Osteocyte (in vitro differentiated cells): ENCODE data around the gene ZFYVE21. TPM values are rescaled to one million over a fixed set of nuclear protein-coding genes. Genes with fewer than 3 reads are reported as not detected.

ENCODE experiments used
- DNase-seq: peaks from one replicate; pipeline ENCODE4 v3.0.0; 2021; ENCODE audit warnings: mixed read lengths; ENCODE audit not compliant: unreplicated experiment; ENCODE audit errors: extremely low spot score
- H3K27ac Mint-ChIP-seq: one replicate; pipeline ENCODE4 v1.8.0; 2021; ENCODE audit warnings: mild to moderate bottlenecking, mixed read lengths; ENCODE audit not compliant: unreplicated experiment
- H3K27me3 Mint-ChIP-seq: one replicate; pipeline ENCODE4 v1.8.0; 2021; ENCODE audit warnings: mixed read lengths; ENCODE audit not compliant: unreplicated experiment
- H3K36me3 Mint-ChIP-seq: one replicate; pipeline ENCODE4 v1.8.0; 2021; ENCODE audit warnings: mixed read lengths; ENCODE audit not compliant: unreplicated experiment
- H3K4me1 Mint-ChIP-seq: one replicate; pipeline ENCODE4 v1.8.0; 2021; ENCODE audit warnings: mixed read lengths; ENCODE audit not compliant: unreplicated experiment
- H3K4me3 Mint-ChIP-seq: one replicate; pipeline ENCODE4 v1.8.0; 2021; ENCODE audit warnings: mild to moderate bottlenecking, moderate library complexity, mixed read lengths; ENCODE audit not compliant: unreplicated experiment
- H3K9me3 Mint-ChIP-seq: one replicate; pipeline ENCODE4 v1.8.0; 2021; ENCODE audit warnings: mixed read lengths; ENCODE audit not compliant: unreplicated experiment
- total RNA-seq: library from RNA; stranded (reverse); gene quantifications from 2 replicates; pipeline ENCODE4 v1.2.1, GENCODE V29; 2021
- TF ChIP-seq, protein P1 (sequence below): fragments of 200-600 bp; sonication (generic); IDR thresholded peaks from 2 replicates; pipeline ENCODE4 v1.5.0; 2021; ENCODE audit warnings: antibody characterized with exemption, mild to moderate bottlenecking, moderate library complexity

The ZFYVE21 gene
- total RNA-seq, 1 donor from 2014 or later = 52.9 TPM

GRCh38 chr14:103746701-103747100 lies 31.1 kb downstream of the ZFYVE21 start:
- no peaks in the 10 kb centered on the region for H3K27me3 Mint-ChIP-seq
- H3K36me3 Mint-ChIP-seq = no peaks in the 10 kb centered on the region
- H3K9me3 Mint-ChIP-seq = no peaks in the 10 kb centered on the region
- TF ChIP-seq, protein P1, sequence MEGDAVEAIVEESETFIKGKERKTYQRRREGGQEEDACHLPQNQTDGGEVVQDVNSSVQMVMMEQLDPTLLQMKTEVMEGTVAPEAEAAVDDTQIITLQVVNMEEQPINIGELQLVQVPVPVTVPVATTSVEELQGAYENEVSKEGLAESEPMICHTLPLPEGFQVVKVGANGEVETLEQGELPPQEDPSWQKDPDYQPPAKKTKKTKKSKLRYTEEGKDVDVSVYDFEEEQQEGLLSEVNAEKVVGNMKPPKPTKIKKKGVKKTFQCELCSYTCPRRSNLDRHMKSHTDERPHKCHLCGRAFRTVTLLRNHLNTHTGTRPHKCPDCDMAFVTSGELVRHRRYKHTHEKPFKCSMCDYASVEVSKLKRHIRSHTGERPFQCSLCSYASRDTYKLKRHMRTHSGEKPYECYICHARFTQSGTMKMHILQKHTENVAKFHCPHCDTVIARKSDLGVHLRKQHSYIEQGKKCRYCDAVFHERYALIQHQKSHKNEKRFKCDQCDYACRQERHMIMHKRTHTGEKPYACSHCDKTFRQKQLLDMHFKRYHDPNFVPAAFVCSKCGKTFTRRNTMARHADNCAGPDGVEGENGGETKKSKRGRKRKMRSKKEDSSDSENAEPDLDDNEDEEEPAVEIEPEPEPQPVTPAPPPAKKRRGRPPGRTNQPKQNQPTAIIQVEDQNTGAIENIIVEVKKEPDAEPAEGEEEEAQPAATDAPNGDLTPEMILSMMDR = no peak
- no peak overlapping the region for H3K4me3 Mint-ChIP-seq
- no peak for DNase-seq
- H3K27ac Mint-ChIP-seq = no peak overlapping the region
- peaks cover under 1% of the 10 kb centered on the region for H3K4me1 Mint-ChIP-seq

DNA sequence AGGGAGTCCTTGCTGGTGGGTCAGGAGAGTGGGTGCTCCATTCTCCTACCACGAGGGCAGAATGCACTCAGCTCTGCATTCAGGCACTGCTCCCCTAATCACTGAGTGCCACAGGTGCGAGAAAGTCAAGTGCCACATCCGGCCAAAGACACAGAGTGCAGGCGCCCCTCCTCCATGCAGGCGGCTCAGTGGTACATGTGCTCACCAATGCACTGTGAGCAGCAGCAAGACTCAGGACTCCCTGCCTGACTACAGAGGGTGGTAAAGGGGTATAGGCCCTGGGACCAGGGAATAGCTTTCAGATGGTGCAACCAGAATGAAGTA lies 32.9 kb downstream of the ZFYVE21 start:
- TF ChIP-seq, protein P1 = no peak
- Mint-ChIP-seq H3K4me1 (no peaks in the 10 kb centered on the region), H3K36me3 (no peaks in the 10 kb centered on the region), H3K4me3 (no peak overlapping the region), H3K27ac (no peak overlapping the region), H3K9me3 (no peaks in the 10 kb centered on the region), H3K27me3 (no peaks in the 10 kb centered on the region)
- no peak for DNase-seq

DNA sequence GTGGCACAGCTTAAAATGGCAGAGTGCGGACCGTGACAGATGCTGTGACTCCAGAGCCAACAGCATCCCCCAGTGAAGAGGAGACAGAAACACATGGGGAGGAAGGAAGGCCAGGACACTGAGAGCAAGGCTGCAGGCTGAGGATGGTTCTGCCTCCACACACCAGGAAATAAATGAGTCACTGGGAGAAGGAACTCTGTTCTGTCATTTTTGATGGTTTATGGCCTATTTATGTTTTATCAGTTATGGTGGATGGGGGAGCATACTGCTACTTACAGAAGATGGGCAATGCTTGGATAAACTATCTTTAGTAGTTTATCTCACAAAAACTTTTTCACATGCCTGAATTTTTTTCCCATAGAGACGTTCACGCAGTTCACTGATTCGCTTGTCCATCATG lies 33.8 kb downstream of the ZFYVE21 start:
- Mint-ChIP-seq H3K27me3 (no peaks in the 10 kb centered on the region), H3K27ac (no peak overlapping the region), H3K4me1 (no peaks in the 10 kb centered on the region), H3K9me3 (no peaks in the 10 kb centered on the region), H3K36me3 (no peaks in the 10 kb centered on the region), H3K4me3 (no peak overlapping the region)
- TF ChIP-seq, protein P1 = no peak
- DNase-seq = no peak

DNA sequence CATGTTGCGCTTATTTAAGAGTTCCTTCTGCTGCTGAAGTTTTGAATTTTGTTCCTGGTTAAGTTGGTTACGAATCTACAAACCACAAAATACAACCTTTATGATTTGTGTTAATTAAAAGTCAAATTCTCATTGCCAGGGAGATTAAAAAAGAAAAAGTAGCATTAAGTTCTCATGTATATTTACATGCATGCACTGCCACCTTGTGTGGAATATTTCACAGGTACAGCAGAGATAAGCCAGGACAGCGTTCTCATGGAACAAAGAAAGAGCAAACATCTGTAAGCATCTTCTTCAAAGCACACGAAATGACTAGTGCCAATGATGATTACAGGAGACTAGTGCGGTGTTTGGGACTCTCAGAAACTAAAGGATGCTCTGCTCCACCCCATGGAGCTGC lies 34.2 kb downstream of the ZFYVE21 start:
- no peak overlapping the region for H3K27ac Mint-ChIP-seq
- no peaks in the 10 kb centered on the region for H3K27me3 Mint-ChIP-seq
- no peaks in the 10 kb centered on the region for H3K9me3 Mint-ChIP-seq
- no peaks in the 10 kb centered on the region for H3K36me3 Mint-ChIP-seq
- peak; percentile 7 for DNase-seq
- TF ChIP-seq, protein P1 = no peak
- H3K4me3 Mint-ChIP-seq = no peak overlapping the region
- H3K4me1 Mint-ChIP-seq = no peaks in the 10 kb centered on the region

- no peak for DNase-seq
- H3K27ac Mint-ChIP-seq = no peak overlapping the region
- H3K27me3 Mint-ChIP-seq = no peaks in the 10 kb centered on the region
- no peak overlapping the region for H3K4me3 Mint-ChIP-seq
- TF ChIP-seq, protein P1 = no peak
- no peaks in the 10 kb centered on the region for H3K4me1 Mint-ChIP-seq
- H3K36me3 Mint-ChIP-seq = no peaks in the 10 kb centered on the region
- no peaks in the 10 kb centered on the region for H3K9me3 Mint-ChIP-seq
Measured at GRCh38 chr14:103753774-103754173, 38.2 kb downstream of the ZFYVE21 start.
